M059J (cell line): Measurements from ENCODE around the gene FAM136A. TPM values are rescaled to one million over a fixed set of nuclear protein-coding genes. Genes with fewer than 3 reads are reported as not detected.
A peak's percentile ranks its signal among the peaks of the same experiment; 100 is the strongest.
"Not testable (repeated sequence)": the region's sequence is repeated elsewhere in the genome, so short reads cannot be mapped to it uniquely, and the experiment has no call there.

Source experiments
- DNase-seq: peaks from one replicate; pipeline ENCODE4 v3.0.0-alpha.2; 2012; ENCODE audit warnings: low read depth
- total RNA-seq: library from RNA; depleted of rRNA; stranded (reverse); fragments of >200 nt; shearing (Covaris generic); gene quantifications from 2 replicates; pipeline ENCODE4 v1.2.3, GENCODE V29; 2014; rRNA removed

FAM136A gene
- total RNA-seq, 1 experiment from 2014 or later, result 73.0 TPM

DNA sequence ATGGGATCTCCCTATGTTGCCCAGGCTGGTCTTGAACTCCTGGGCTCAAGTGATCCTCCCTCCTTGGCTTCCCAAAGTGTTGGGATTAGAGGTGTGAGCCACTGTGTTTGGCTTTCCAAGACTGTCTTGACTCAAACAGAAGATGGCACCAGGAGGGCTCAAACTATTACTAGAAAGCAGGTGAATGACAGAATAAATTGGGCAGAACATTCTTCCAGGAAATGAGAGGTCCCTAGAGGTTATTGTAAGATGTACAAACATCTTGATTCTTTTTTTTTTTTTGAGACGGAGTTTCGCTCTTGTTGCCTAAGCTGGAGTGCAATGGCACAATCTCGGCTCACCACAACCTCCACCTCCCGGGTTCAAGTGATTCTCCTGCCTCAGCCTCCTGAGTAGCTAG, 4.0 kb downstream of the FAM136A start:
- not testable (repeated sequence) for DNase-seq

DNA sequence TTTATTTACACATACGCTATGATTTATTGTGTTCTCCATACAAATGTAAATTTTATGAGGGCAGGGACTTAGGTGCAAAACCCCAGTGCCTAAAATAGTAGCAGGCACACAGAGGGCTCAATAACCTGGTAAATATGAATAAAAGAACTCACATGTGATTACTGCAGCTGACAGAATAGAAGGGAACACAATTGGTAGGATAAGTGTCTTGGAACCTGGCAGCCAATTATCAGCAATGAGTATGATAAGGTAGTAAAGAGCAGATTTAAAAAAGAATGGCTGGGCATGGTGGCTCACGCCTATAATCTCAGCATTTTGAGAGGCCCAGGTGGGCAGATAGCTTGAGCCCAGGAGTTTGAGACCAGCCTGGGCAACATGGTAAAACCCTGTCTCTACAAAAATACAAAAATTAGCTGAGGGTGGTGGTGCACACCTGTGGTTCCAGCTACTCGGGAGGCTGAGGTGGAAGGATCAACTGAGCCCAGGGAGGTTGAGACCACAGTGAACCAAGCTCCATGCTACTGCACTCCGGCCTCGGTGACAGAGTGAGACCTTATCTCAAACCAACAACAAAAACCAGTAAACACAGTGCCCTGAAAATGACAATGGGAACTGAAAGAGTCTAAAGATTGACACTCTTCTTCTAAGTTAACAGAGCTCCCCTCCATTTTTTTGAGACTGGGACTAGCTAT, 18.2 kb downstream of the FAM136A start:
- no peak for DNase-seq

GRCh38 chr2:70282439-70282838, 19.4 kb downstream of the FAM136A start:
- DNase-seq, result no peak

DNA sequence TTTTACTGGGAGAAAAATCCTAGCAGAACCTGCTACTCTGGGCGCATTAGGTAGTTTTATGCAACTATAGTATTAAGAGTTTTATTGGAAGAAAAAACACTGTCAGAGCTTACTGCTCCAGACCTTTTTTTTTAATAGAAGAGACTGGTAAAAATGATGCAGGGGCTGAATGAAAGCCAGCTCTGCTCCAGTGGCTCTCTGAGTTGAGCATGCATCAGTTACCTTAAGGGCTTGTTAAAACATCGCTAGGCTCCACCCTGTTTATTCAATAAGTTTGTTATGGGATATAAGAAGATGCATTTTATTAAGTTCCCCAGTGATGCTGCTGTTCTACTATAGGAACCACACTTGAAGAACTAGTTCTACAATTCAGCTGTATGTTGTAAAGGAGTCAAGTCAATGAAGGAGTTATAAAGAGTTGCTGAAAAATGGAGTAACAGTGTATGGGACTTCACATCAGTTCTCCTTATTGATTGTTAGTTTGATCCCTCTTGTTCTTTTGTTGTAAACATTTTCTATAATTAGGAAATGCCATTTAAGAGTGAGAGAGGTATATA, 21.5 kb downstream of the FAM136A start:
- no peak for DNase-seq

- no peak for DNase-seq
These were observed 31.5 kb downstream of the FAM136A start for GRCh38 chr2:70270323-70270722.

- DNase-seq, result not testable (repeated sequence)
These were observed 32.2 kb downstream of the FAM136A start for GRCh38 chr2:70269422-70270302.

- not testable (repeated sequence) for DNase-seq
These were observed 34.9 kb downstream of the FAM136A start for GRCh38 chr2:70266925-70267324.

GRCh38 chr2:70261501-70261900, 40.4 kb downstream of the FAM136A start:
- no peak for DNase-seq

- peak; percentile 9 for DNase-seq
These were observed 43.4 kb downstream of the FAM136A start for GRCh38 chr2:70258532-70258875.

- DNase-seq, result no peak
These were observed 46.1 kb downstream of the FAM136A start for GRCh38 chr2:70255637-70256314.

GRCh38 chr2:70250434-70250833, 51.4 kb downstream of the FAM136A start:
- no peak for DNase-seq

DNA sequence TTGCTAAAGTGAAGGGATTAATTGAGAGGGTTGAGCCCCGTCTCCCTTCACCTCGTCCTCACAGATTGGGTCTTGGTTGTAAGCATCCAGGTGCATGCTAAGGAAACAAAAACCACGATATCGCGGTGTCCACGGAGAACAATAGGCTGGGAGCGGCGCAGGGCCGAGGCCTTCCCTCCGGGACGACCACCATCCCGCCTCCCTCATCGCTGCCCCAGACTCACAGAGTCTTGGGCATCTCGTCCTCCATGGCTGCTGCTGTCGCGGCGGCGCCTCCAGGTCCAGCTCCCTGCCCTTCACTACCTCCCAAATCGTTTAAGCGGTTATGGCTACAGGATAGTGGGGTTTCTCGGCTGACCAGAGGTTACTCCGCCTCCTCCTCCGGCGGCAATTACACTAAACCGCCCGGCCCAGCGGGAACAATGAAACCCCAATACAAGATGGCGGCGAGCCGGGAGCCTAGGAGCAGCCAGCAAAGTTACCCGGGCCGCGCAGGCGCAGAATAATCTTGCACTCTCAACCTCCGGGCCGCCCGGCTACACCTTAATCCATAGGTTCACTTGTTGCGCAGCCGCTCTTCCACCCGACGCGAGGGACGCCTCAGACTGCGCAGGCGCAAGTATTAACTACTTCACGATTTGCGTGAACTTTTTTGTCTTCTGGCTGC, 53.6 kb downstream of the FAM136A start, which contains the start of gene TIA1:
TSS of gene TIA1 (minus strand) at position 448 of the 667 bp plus-strand sequence. CDS start at position 250, 198 bp downstream.
- DNase-seq, result peak; percentile 97

DNA sequence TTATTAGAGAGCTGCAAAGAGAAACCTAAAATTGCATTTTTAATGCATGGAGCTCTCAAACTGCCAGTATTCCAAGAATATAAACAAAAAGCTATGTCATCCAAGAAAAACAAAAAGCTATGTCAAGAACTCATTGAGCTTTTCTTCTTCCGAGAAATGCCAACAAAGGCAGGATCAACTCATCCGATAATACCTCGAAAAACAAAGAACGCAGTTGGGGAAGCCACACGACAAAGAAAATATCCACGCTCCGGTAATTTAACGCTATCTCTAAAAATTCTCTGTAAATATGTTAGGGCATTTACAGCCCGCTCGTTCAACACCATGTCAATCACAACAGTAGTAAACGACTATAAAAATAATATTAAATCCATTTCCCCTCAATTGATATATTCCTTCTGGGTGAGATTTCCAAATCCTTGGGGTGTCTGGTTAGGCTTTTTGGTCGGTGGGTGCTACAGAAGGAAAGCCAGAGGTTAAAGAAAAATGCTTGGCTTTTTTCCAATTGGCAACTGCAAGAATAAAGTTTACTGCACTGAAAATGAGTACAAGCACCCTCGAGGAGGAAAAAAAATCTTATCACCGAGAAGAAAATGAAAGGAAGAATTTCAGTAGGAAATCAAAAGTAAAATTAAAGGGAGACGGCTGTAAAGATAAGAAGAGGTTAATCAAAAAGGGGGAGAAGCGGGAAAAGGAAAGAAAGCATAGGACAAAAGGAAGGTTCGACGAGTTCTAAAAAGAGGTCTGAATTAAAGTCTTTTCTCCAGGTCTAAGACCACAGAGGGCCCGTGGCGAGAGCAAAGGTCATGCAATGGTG, 54.3 kb downstream of the FAM136A start:
- DNase-seq, result peak; percentile 33

Other genes starting within 250 kb of the FAM136A start
- 24.5 and 37.7 TPM in 2 replicates for gene PCBP1, start 214.6 kb downstream of the FAM136A start, total RNA-seq
- 10.5 and 12.5 TPM in 2 replicates for gene C2orf42, start 111.0 kb downstream of the FAM136A start, total RNA-seq
- gene TIA1, start 53.4 kb downstream of the FAM136A start, total RNA-seq, result 52.4 and 64.5 TPM in 2 replicates
- gene PCYOX1, start 43.9 kb downstream of the FAM136A start, total RNA-seq, result 16.3 and 30.4 TPM in 2 replicates
- gene SNRPG, start 8.3 kb downstream of the FAM136A start, total RNA-seq, result 229 and 376 TPM in 2 replicates